IMR-90 (cell line): ENCODE results near the gene ZNF439. TPM values are rescaled to one million over a fixed set of nuclear protein-coding genes. Genes with fewer than 3 reads are reported as not detected.

ENCODE experiments used
- ATAC-seq: fragments of 200-7000 bp; cut with Tn5 transposase; 2 replicates; pipeline ENCODE4 v1.9.1; 2020; ENCODE audit warnings: low read depth, mild to moderate bottlenecking, moderate library complexity
- BruUV-seq: library from RNA; stranded (reverse); fragments of 400-500 nt; replicated peaks from 2 replicates; lab custom pipeline; 2021; lab: Mats Ljungman, UMichigan
- CTCF ChIA-PET: fragments of 300-600 bp; formaldehyde crosslinking; extraction: SDS; loops from one replicate; lab custom pipeline; 2021; ENCODE audit warnings: antibody characterized with exemption; lab: Yijun Ruan, JAX
- POLR2A ChIA-PET: fragments of 300-600 bp; sonication (Branson Sonifier 250); formaldehyde crosslinking; loops from one replicate; lab custom pipeline; 2022; ENCODE audit warnings: antibody characterized with exemption; ENCODE audit not compliant: unreplicated experiment; lab: Charles Lee
- DNase-seq: peaks from one replicate; pipeline ENCODE4 v3.0.0; 2013
- H2AFZ ChIP-seq: replicated peaks from 2 replicates; pipeline ENCODE3; 2013; ENCODE audit warnings: low read length, mild to moderate bottlenecking; ENCODE audit not compliant: poor library complexity
- H2AK5ac ChIP-seq: 2 replicates; pipeline ENCODE4 v1.6.1; 2013; ENCODE audit warnings: low read depth, low read length, inconsistent platforms
- H2AK9ac ChIP-seq: replicated peaks from 2 replicates; pipeline ENCODE3; 2013; ENCODE audit warnings: mild to moderate bottlenecking, low read depth, low read length, moderate library complexity; ENCODE audit not compliant: poor library complexity
- H2BK120ac ChIP-seq: 2 replicates; pipeline ENCODE4 v1.6.1; 2013; ENCODE audit warnings: low read depth, low read length, inconsistent platforms
- H2BK15ac ChIP-seq: 3 replicates; pipeline ENCODE4 v1.6.1; 2013; ENCODE audit warnings: low read depth, low read length, inconsistent platforms
- H2BK20ac ChIP-seq: 2 replicates; pipeline ENCODE4 v1.6.1; 2013; ENCODE audit warnings: low read depth, mild to moderate bottlenecking, inconsistent platforms, low read length, moderate library complexity
- H2BK5ac ChIP-seq: 2 replicates; pipeline ENCODE4 v1.6.1; 2013; ENCODE audit warnings: mild to moderate bottlenecking, low read depth, low read length, inconsistent platforms; ENCODE audit not compliant: poor library complexity, severe bottlenecking
- H3K14ac ChIP-seq: replicated peaks from 2 replicates; pipeline ENCODE4 v1.6.1; 2013; ENCODE audit warnings: low read depth, low read length, inconsistent platforms
- H3K18ac ChIP-seq: 2 replicates; pipeline ENCODE4 v1.6.1; 2013; ENCODE audit warnings: low read depth, low read length, control low read depth
- H3K23ac ChIP-seq: 2 replicates; pipeline ENCODE4 v1.6.1; 2013; ENCODE audit warnings: low read depth, low read length, inconsistent platforms
- H3K27ac ChIP-seq: 2 replicates; pipeline ENCODE4 v1.5.1; 2013; ENCODE audit warnings: mild to moderate bottlenecking, control low read depth, low read length; ENCODE audit not compliant: insufficient read depth
- H3K27me3 ChIP-seq: 2 replicates; pipeline ENCODE4 v1.6.1; 2013; ENCODE audit warnings: low read length; ENCODE audit not compliant: control insufficient read depth, insufficient read depth
- H3K36me3 ChIP-seq: 2 replicates; pipeline ENCODE4 v1.6.1; 2013; ENCODE audit warnings: low read length, mixed read lengths; ENCODE audit not compliant: control insufficient read depth, insufficient read depth
- H3K4ac ChIP-seq: 2 replicates; pipeline ENCODE4 v1.6.1; 2013; ENCODE audit warnings: low read depth, low read length, inconsistent platforms
- H3K4me1 ChIP-seq: 2 replicates; pipeline ENCODE4 v1.6.1; 2013; ENCODE audit warnings: low read length, mixed read lengths; ENCODE audit not compliant: control insufficient read depth, insufficient read depth
- H3K4me2 ChIP-seq: 2 replicates; pipeline ENCODE4 v1.6.1; 2013; ENCODE audit warnings: low read depth, mild to moderate bottlenecking, control low read depth, low read length, moderate library complexity
- H3K4me3 ChIP-seq: 2 replicates; pipeline ENCODE4 v1.5.1; 2013; ENCODE audit warnings: low read depth, mild to moderate bottlenecking, control low read depth, low read length, moderate library complexity; ENCODE audit not compliant: insufficient read depth
- H3K56ac ChIP-seq: 2 replicates; pipeline ENCODE4 v1.6.1; 2013; ENCODE audit warnings: low read length, inconsistent platforms; ENCODE audit not compliant: insufficient read depth; ENCODE audit errors: extremely low read depth
- H3K79me1 ChIP-seq, 2 experiments: 2 replicates each; pipeline ENCODE4 v1.6.1; 2013; ENCODE audit warnings: low read length in 2 of 2, inconsistent platforms in 1 of 2, low read depth in 1 of 2
- H3K9ac ChIP-seq: 2 replicates; pipeline ENCODE4 v1.6.1; 2013; ENCODE audit warnings: low read depth, low read length, control low read depth
- H3K9me1 ChIP-seq: 2 replicates; pipeline ENCODE4 v1.6.1; 2013; ENCODE audit warnings: low read length, inconsistent platforms; ENCODE audit not compliant: insufficient read depth
- H3K9me3 ChIP-seq: 2 replicates; pipeline ENCODE4 v1.6.1; 2013; ENCODE audit warnings: low read length; ENCODE audit not compliant: control insufficient read depth, insufficient read depth
- H4K20me1 ChIP-seq: 2 replicates; pipeline ENCODE4 v1.6.1; 2013; ENCODE audit warnings: low read length, inconsistent platforms; ENCODE audit not compliant: insufficient read depth
- H4K5ac ChIP-seq: 2 replicates; pipeline ENCODE4 v1.6.1; 2013; ENCODE audit warnings: mild to moderate bottlenecking, low read depth, low read length, control low read depth
- H4K8ac ChIP-seq, 2 experiments: 2 replicates each; pipeline ENCODE4 v1.6.1; 2013; ENCODE audit warnings: low read depth in 2 of 2, low read length in 2 of 2, control low read depth in 1 of 2, inconsistent platforms in 1 of 2
- H4K91ac ChIP-seq: 2 replicates; pipeline ENCODE4 v1.6.1; 2013; ENCODE audit warnings: low read depth, low read length, inconsistent platforms; ENCODE audit not compliant: insufficient read depth
- BHLHE40 ChIP-seq: fragments of 150-350 bp; IDR thresholded peaks from 2 replicates; pipeline ENCODE4 v1.6.1; 2016; ENCODE audit warnings: mild to moderate bottlenecking, low read depth, low read length
- CEBPB ChIP-seq: IDR thresholded peaks from 2 replicates; pipeline ENCODE4 v1.6.1; 2012; ENCODE audit warnings: low read depth, low read length, improper control_type of control experiment
- CHD1 ChIP-seq: IDR thresholded peaks from 2 replicates; pipeline ENCODE4 v1.6.1; 2012; ENCODE audit warnings: low read depth, low read length, improper control_type of control experiment
- CTCF ChIP-seq: conservative IDR thresholded peaks from 2 replicates; pipeline ENCODE4 v1.5.1; 2012; ENCODE audit warnings: mild to moderate bottlenecking, low read depth, low read length, improper control_type of control experiment
- FOS ChIP-seq: fragments of 150-350 bp; IDR thresholded peaks from 2 replicates; pipeline ENCODE4 v1.6.1; 2016; ENCODE audit warnings: low read depth, low read length
- MAFK ChIP-seq: IDR thresholded peaks from 2 replicates; pipeline ENCODE4 v1.6.1; 2012; ENCODE audit warnings: low read depth, low read length, improper control_type of control experiment
- MAZ ChIP-seq: IDR thresholded peaks from 2 replicates; pipeline ENCODE4 v1.6.1; 2012; ENCODE audit warnings: low read depth, mild to moderate bottlenecking, low read length, improper control_type of control experiment, moderate library complexity, borderline replicate concordance
- MXI1 ChIP-seq: IDR thresholded peaks from 2 replicates; pipeline ENCODE4 v1.6.1; 2012; ENCODE audit warnings: low read depth, mild to moderate bottlenecking, low read length, moderate library complexity, borderline replicate concordance
- NFE2L2 ChIP-seq: fragments of 150-350 bp; IDR thresholded peaks from 2 replicates; pipeline ENCODE4 v1.6.1; 2016; ENCODE audit warnings: low read depth, mild to moderate bottlenecking, low read length
- RCOR1 ChIP-seq: IDR thresholded peaks from 2 replicates; pipeline ENCODE4 v1.6.1; 2012; ENCODE audit warnings: mild to moderate bottlenecking, low read length, improper control_type of control experiment; ENCODE audit not compliant: insufficient replicate concordance
- RFX5 ChIP-seq: IDR thresholded peaks from 2 replicates; pipeline ENCODE4 v1.8.0; 2012; ENCODE audit warnings: low read depth, mild to moderate bottlenecking, low read length, moderate library complexity
- SMC3 ChIP-seq: fragments of 150-350 bp; IDR thresholded peaks from 2 replicates; pipeline ENCODE4 v1.6.1; 2016; ENCODE audit warnings: low read depth, mild to moderate bottlenecking, antibody characterized with exemption, low read length, moderate library complexity
- WGBS, 2 experiments: methylation state at CpG; one replicate each; pipeline versions ENCODE4 v1.1.5 to v1.1.7; 2013; ENCODE audit warnings: missing lambda C conversion rate in 2 of 2; ENCODE audit not compliant: insufficient read length in 1 of 2; ENCODE audit errors: extremely low coverage in 2 of 2; 5-methylcytosine and 5-hydroxymethylcytosine counted together
- dilution Hi-C: fragments of 300-500 bp; cut with HindIII; formaldehyde crosslinking; loops from one replicate; pipeline ENCODE4 v1.14.3; 2018; ENCODE audit warnings: low sequenced_read_pairs; ENCODE audit not compliant: unreplicated experiment
- in situ Hi-C: fragments of 300-500 bp; cut with MboI; formaldehyde crosslinking; loops from 3 replicates; pipeline ENCODE4 v1.14.3; 2019; ENCODE audit warnings: low sequenced_read_pairs, inconsistent platforms, mixed read lengths
- intact Hi-C: fragments of 100-400 bp; cut with micrococcal nuclease; formaldehyde crosslinking; loops from 2 replicates; pipeline ENCODE4 v1.10.0; 2022
- polyA plus RNA-seq, 3 experiments: library from polyadenylated mRNA; depleted of rRNA; stranded (reverse); fragments of >200 nt; gene quantifications; 2 replicates each; pipeline ENCODE4 v1.2.3, GENCODE V29; 2012; ENCODE audit warnings: low replicate concordance in 1 of 3
- total RNA-seq: library from RNA; depleted of rRNA; stranded (reverse); fragments of >200 nt; gene quantifications from 2 replicates; pipeline ENCODE4 v1.2.3, GENCODE V29; 2012
- TF ChIP-seq, protein P1 (sequence below): fragments of 150-350 bp; IDR thresholded peaks from 2 replicates; pipeline ENCODE4 v1.6.1; 2017; ENCODE audit warnings: mild to moderate bottlenecking, antibody characterized with exemption, low read length, low read depth
- TF ChIP-seq, protein P2 (sequence below): fragments of 150-350 bp; IDR thresholded peaks from 2 replicates; pipeline ENCODE4 v1.6.1; 2016; ENCODE audit warnings: low read depth, mild to moderate bottlenecking, low read length, moderate library complexity, borderline replicate concordance

ZNF439 gene
- total and polyA plus RNA-seq, 2 of the 4 experiments (the other 2 are of a cell fraction): 4.8 to 8.4 TPM

DNA sequence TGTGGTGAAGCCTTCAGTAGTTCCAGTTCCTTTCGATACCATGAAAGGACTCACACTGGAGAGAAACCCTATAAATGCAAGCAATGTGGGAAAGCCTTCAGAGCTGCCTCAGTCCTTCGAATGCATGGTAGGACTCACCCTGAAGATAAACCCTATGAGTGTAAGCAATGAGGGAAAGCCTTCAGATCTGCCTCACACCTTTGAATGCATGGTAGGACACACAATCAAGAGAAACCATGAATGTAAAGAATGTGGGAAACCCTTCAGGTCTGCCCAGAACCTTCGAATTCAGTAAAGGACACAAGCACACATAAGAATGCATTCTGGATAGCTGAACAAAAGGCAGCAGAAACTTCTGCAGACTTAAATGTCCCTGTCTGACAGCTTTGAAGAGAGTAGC lies 57.4 kb downstream of the ZNF439 start:
- Histone ChIP-seq H4K20me1 (no peaks in the 10 kb centered on the region), H3K18ac (no peak overlapping the region), H2BK20ac (no peak overlapping the region), H3K14ac (no peak overlapping the region), H3K56ac (no peak overlapping the region), H2BK5ac (no peak overlapping the region), H4K5ac (no peak overlapping the region), H2AK9ac (no peak overlapping the region), H3K9me1 (no peaks in the 10 kb centered on the region), H2AFZ (no peak overlapping the region), H3K79me1 (peaks cover 0 to 4% of the 10 kb centered on the region in 2 experiments; a peak in 1 of 4 replicates), H2BK120ac (no peak overlapping the region), H4K91ac (no peak overlapping the region), H3K23ac (no peak overlapping the region), H3K27me3 (no peaks in the 10 kb centered on the region), H3K4ac (no peak overlapping the region), H2BK15ac (no peak overlapping the region), H3K4me2 (no peak overlapping the region), H3K4me1 (no peaks in the 10 kb centered on the region), H2AK5ac (no peak overlapping the region), H4K8ac (no peak overlapping the region), H3K9ac (no peak overlapping the region), H3K27ac (no peak overlapping the region), H3K4me3 (no peak overlapping the region), H3K36me3 (peaks cover 25% of the 10 kb centered on the region), H3K9me3 (peaks cover 54% of the 10 kb centered on the region)
- WGBS, 2 experiments: no CpG with 5 or more reads among the region's 3 CpGs
- BruUV-seq: no TSS peak
- POLR2A ChIA-PET: no interaction called here
- dilution Hi-C loops (no loop called here), intact Hi-C loops (no loop called here), in situ Hi-C loops (no loop called here)
- DNase-seq: no peak
- CTCF ChIA-PET: no interaction called here
- no peak for ATAC-seq
- TF ChIP-seq, protein P1, sequence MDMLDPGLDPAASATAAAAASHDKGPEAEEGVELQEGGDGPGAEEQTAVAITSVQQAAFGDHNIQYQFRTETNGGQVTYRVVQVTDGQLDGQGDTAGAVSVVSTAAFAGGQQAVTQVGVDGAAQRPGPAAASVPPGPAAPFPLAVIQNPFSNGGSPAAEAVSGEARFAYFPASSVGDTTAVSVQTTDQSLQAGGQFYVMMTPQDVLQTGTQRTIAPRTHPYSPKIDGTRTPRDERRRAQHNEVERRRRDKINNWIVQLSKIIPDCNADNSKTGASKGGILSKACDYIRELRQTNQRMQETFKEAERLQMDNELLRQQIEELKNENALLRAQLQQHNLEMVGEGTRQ: no peak
- no peak for TF ChIP-seq CEBPB
- no peak for TF ChIP-seq MAZ
- TF ChIP-seq, protein P2, sequence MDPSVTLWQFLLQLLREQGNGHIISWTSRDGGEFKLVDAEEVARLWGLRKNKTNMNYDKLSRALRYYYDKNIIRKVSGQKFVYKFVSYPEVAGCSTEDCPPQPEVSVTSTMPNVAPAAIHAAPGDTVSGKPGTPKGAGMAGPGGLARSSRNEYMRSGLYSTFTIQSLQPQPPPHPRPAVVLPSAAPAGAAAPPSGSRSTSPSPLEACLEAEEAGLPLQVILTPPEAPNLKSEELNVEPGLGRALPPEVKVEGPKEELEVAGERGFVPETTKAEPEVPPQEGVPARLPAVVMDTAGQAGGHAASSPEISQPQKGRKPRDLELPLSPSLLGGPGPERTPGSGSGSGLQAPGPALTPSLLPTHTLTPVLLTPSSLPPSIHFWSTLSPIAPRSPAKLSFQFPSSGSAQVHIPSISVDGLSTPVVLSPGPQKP: no peak
- TF ChIP-seq RCOR1: no peak
- TF ChIP-seq NFE2L2: no peak
- TF ChIP-seq CHD1: no peak
- TF ChIP-seq CTCF: no peak
- TF ChIP-seq SMC3: no peak
- TF ChIP-seq BHLHE40: no peak
- TF ChIP-seq RFX5: no peak
- no peak for TF ChIP-seq MXI1
- no peak for TF ChIP-seq FOS
- TF ChIP-seq MAFK: no peak
